HG03066 (cell line): Measurements from ENCODE around the gene VDR.

Experiments
- ATAC-seq: cut with Tn5 transposase; IDR thresholded peaks from one replicate; pipeline ENCODE4 v1.9.1; 2021; ENCODE audit warnings: low read depth; ENCODE audit not compliant: unreplicated experiment

The VDR gene

DNA sequence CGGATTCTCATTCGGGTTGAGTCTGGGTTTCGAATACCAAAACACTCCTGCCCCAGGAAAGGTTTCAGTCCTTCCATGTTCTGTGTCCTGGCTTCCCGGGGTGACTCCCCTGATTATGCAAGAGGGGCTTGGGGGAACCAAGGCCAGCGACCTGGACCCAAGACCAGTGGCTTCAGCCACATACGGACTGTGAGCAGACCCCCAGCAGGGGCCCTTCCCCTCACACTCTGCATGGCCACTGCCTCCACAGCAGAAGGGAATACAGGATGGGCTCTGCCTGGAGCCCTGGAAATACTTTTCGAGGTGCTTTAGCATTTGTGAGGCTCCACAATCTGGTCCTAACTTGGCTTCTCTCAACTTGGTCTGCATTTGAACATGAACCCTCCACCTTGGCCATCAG is 104.2 kb downstream of the VDR start:
- no peak for ATAC-seq

DNA sequence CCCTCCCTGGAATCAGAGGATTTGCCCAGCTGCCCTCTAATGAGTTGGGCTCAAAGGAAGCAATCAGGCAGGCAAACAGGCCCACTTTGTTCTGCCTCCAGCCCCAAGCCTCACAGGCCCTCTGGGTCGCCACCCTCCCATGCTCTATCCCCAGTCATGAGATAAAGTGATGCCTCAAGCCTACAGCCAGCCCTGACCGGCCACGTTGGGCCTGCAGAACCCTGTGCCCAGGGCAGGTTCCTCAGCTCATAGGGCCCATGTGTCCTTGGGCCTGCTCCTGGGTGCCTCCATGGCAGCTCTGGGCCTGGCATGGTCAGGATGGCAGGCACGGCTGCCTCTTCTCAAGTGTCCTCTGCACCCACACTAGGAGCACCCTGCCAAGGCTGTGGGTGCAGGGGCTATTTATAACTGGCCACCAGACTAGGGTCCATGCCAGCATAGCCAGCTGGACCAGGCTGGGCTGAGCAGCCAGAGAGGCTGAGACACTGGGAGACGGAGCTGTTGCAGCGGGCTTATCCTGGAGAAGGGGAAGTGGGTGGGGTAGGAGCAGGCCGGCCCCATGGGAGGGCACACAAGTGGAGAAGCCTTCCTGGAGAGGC is 105.3 kb downstream of the VDR start:
- ATAC-seq, result no peak

GRCh38 chr12:47798382-47798948 is 106.3 kb downstream of the VDR start:
- ATAC-seq, result no peak

- ATAC-seq, result peak; percentile 66
Observed at GRCh38 chr12:47797441-47797840, 107.4 kb downstream of the VDR start.

- no peak for ATAC-seq
Observed at GRCh38 chr12:47795814-47796411, 108.9 kb downstream of the VDR start.

GRCh38 chr12:47795121-47795813 is 109.5 kb downstream of the VDR start:
- no peak for ATAC-seq

DNA sequence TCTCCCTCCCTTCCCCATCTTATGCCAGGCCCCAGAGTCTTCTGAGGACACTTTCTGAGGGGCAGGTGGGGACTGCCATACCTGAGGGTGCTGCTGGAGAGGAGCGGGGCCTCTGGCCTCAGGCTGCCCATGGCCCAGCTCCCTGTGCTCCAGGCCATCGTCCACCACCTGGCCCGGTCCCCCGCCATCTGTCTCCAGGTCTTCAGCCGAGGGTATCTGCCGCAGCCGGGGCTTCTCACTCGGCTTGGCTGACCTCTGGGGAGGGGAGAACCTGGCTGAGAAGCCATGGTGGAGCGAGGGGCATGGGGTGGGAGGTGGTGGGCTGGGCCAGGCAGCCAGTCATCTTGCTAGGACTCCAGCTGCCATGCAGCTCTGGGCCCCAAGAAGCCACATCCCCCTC is 110.1 kb downstream of the VDR start:
- ATAC-seq, result no peak

DNA sequence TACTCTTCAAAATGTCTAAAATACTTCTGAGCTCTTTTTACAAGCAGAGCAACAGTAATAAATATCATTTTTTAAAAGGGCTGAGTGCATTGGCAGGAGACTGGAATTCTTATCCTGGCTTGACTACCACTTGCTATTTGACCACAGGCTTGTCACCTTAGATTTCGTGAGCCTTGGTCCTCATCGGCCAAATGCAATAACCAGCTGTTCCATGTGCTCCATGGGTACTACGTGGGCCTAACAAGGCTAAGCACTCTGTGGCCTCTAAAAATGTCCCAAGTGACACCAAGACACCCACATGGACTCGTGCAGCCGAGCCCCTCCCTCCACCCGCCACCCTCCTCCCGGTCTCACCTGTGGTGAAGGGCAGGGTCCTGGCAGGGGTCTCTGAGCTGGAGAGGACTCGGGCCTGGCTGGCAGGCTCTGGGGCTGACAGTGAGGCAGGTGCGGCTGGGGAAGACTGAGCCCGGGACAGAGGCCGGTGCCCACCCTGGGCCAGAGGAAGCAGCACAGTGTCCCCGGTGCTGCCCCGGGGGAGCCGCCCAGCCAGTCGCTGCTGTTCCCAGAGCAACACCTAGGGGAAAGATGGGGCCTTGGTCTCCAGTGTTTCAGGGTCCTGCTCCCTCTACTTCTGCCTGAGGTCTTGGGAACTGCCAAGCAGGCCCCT is 111.6 kb downstream of the VDR start:
- ATAC-seq, result no peak

DNA sequence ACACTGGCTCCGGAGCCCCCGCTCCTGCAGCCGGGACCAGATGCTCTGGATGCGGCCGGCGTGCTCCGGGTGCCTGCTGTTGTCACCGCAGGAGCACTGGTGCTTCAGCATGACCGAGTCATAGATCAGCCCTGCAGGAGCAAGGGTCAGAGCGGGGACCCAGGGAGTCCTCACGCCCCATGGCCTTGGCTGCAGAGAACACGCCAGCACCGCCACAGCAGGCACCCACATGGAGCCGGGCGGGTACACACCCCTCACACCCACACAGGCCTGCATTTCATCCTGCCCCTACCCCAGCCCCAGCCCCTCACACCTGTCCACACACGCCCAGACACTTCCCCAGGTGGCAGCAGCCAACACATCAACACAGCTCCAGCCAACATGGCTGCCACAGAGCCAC is 112.9 kb downstream of the VDR start:
- no peak for ATAC-seq
